Loucy (cell line): ENCODE results near the gene FGFR3.

ENCODE experiments used
- CTCF ChIP-seq: fragments of 200-600 bp; sonication (generic); conservative IDR thresholded peaks from 2 replicates; pipeline ENCODE4 v1.5.1; 2014; ENCODE audit warnings: mild to moderate bottlenecking, antibody characterized with exemption, low read length
- EZH2phosphoT487 ChIP-seq: fragments of 200-600 bp; IDR thresholded peaks from 2 replicates; pipeline ENCODE4 v1.6.1; 2018; ENCODE audit warnings: antibody characterized with exemption, mild to moderate bottlenecking, moderate library complexity, borderline replicate concordance

- no peak for TF ChIP-seq CTCF
- TF ChIP-seq EZH2phosphoT487, result no peak
These were observed 37.8 kb upstream of the FGFR3 start for GRCh38 chr4:1755297-1755696.
